HG03280 (cell line): ENCODE measurements around the gene KXD1.
"Not testable (repeated sequence)": the region's sequence is repeated elsewhere in the genome, so short reads cannot be mapped to it uniquely, and the experiment has no call there.

Experiments used
- ATAC-seq: cut with Tn5 transposase; IDR thresholded peaks from one replicate; pipeline ENCODE4 v1.9.1; 2021; ENCODE audit warnings: mild to moderate bottlenecking, moderate library complexity; ENCODE audit not compliant: unreplicated experiment

Gene KXD1

DNA sequence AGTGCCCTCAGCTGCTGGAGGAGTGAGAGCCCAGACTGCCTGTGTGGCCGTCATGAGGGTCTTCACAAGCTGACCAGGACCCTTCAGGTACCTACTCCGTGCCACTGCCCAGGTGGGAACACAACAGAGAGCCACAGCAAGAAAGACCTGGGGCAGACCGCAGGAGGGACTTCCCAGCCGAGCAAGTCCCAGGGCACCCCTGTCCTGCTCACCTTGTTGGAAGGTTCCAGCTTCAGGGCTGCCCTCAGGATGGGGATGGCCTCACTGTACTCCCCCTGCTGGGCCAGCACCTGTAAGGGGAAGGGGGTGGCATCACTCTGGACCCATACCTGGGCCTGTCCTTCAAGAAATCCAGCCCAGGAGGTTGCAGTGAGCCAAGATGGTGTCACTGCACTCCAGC, 24.6 kb upstream of the KXD1 start:
- ATAC-seq, result no peak

GRCh38 chr19:18536475-18536874, 21.2 kb upstream of the KXD1 start:
- ATAC-seq, result no peak

DNA sequence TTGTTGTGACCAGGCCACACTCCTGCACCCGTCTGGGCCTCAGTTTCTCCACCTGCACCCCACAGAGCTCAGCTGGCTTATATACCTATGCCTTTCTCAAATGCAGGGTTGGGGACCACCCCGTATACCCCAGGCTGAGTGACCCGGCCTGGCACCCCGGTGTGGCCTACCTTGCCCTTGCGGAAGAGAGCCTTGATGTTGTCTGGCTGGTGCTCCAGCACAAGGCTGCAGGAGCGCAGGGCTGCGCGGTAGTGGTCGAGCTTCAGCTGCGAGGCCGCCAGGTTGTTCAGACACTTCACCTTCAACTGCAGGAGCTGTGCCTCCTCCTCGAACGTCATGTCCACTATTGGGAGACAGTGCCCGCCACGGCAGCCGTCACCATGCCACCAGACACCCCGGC, 20.2 kb upstream of the KXD1 start:
- no peak for ATAC-seq

DNA sequence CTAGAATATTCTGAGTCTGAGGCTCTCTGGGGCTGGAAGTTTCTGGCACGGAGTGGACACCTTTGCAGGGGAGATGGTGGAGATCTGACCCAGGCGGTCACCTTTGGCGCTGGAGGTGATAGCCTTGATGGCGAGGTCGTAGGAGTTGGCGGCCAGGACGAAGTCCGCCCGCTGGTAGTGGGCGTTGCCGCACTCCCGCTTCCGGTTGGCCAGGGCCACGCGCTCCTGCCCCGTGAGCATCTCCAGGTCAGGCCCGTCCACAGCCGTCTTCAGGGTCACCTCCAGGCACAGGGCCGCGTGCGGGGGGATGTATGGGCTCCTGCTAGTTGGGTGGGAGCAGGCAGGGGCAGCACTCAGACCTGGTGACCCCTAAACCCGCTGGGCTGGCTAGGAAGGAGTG, 19.6 kb upstream of the KXD1 start:
- no peak for ATAC-seq

DNA sequence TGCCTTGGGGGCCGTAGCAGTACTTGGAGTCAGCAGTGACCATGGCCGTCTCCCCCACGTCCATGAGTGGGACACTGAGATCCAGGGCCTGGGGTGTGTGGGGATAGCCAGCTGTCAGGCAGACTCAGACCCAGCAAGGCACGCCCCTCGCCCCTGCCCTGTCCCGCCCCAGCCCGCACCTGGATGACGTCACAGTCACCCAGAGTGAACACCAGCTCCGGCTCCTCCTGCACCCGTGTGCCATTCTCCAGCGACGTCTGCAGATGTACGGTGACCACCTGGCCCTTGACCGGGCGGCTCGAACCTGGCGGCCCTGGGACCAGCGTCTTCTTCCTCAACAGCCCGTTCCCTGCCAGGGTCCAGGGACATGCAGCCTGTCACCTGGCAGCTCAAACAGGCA, 18.3 kb upstream of the KXD1 start:
- no peak for ATAC-seq

GRCh38 chr19:18540200-18540599, 17.5 kb upstream of the KXD1 start:
- not testable (repeated sequence) for ATAC-seq

DNA sequence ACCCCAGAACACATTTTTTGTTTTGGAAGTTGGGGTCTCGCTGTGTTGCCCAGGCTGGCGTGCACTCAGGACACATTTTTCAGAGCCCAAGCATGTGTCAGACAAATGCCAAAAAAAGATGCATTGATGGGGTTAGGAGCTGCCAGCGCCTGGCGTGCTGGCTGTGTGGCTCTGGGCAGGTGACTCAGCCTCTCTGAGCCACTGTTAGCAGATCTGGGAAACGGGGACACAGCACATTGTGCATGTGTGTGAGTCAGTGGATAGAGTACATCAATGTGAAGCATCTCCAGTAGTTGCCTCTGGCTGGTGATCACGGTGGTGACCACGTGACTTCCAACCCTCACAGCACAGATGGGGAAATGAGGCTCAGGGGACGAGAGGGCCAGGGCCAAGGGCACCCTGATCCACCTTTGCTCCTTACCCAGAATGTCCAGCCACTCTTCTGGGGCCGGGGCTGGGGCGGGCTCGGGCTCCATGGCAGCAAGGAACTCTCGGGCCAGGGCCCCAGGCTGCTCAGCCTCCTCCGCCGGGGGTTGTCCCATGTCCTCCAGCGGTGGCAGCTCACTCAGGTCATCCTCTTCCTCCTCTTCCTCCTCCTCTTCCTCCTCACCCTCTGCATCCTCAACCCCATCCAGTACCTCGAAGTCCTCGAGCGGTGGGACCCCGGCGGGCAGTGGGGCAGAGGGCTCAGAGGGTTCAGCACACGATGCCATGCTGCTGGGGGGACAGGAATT, 16.2 kb upstream of the KXD1 start:
- no peak for ATAC-seq

DNA sequence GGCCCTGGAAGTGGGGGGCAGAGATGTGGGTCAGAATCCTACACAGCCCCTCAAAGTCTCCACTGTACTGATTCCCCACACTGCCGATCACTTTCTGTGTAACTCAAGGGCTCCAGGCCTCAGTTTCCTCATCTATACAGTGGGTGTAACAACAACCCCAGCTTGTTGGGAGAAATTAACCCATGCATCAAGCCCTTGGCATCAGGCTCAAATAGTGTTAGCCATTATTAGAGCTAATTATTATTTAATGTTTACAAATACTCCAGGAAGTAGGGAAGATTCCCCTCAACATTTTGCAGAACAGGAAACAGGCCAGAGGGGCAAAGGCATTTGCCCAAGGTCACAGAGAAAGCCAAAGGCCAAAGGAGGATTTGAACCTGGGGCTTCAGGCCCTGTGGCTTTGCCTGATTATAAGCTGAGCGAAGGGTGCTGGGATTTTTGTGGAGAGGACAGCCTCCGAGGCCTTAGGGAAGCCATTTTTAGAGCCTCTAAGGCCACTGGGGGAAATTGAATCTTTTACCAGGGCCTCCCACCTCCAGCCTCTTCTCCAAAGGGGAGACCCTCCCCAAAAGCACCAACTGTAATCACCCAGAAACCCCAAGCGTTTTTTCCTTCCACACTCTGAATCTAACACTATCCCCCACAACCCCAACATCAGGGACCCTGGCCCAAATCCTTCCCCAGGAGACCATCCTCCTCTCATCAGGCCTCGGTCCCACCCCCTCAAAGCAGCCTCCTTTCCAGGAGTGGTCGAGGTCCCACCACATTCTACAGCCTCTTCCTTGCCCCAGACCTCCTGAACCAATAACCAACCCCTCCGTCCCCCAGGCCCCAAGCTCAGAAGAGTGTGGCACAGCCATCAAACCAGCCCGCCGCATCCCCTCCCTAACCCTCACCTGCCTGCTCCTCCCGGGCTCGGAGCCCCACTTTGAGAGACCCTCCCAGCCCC, 15.4 kb upstream of the KXD1 start:
- no peak for ATAC-seq

GRCh38 chr19:18542941-18543813, 14.5 kb upstream of the KXD1 start, which contains the start of gene FKBP8:
Gene FKBP8 (minus strand): TSS chr19:18543573. CDS start chr19:18541970, 1,603 bp downstream.
- ATAC-seq, result peak; percentile 95

DNA sequence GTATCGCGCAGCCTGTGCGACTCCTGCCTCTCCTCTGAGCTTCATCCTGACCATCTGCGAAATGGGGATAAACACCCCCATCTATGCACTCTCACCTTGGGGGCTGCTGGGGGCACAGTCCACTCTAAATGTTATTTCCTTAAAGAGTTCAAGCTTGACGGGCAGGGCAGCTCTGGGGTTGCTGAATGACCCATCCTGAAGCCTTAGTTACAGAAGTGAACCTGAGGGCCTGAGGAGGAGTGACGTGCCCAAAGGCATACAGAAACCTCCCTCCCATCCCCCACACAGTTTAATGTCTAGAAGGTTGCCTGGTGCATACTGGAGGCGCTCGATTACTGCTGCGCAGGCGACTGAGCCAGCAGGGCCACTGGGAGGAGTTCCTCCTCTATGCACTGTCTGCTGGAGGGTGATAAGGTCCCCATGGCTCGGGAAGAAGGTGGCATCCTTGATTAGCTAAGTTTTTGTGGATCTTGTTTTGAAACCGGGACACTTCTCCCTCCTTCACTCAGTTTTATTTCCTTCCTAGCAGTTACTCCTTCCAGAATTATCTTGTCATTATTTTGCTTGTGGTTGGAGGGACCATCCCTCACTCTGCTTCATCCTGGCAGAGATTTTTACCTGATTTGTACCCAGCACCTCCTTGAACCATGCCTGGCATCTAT, 13.7 kb upstream of the KXD1 start:
- ATAC-seq, result peak; percentile 62

- ATAC-seq, result no peak
Measured at GRCh38 chr19:18551631-18552030, 6.0 kb upstream of the KXD1 start.

DNA sequence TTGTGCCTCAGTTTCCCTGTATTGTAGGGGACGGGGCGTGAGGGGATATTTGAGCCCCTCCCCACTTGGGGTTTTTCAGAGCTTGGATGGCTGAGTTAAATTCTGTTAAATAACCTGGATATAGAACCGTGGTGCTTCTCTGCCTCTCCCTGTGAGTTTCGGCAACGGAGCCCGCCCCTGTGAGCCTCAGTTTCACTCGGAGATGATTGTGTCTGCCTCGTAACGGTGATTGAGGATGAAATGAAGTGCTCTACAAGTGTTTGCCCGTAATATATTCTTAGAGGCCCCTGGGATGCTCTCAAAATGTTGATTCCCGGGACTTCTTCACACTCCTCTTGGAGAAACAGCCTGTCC, 509 bp downstream of the KXD1 start:
- ATAC-seq, result no peak

DNA sequence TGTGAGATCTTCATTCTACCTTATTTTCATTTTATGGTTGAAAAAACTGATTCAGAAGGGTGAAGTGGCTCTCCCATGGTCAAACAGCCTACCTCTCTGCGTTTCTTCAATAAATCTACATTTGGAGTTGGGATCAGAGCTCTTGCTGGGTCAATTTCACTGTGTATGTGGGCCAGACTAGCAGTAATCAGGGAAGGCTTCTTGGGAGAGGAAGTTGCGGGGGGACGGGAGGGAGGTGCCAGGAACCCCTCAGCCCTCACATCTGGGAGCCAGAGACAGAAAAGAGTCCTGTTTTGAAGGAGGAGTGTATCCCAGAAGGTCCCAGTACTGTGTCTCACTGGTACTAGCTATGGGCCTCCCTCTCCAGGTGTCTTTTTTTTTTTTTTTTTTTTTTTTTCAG, 934 bp downstream of the KXD1 start:
- ATAC-seq, result no peak

DNA sequence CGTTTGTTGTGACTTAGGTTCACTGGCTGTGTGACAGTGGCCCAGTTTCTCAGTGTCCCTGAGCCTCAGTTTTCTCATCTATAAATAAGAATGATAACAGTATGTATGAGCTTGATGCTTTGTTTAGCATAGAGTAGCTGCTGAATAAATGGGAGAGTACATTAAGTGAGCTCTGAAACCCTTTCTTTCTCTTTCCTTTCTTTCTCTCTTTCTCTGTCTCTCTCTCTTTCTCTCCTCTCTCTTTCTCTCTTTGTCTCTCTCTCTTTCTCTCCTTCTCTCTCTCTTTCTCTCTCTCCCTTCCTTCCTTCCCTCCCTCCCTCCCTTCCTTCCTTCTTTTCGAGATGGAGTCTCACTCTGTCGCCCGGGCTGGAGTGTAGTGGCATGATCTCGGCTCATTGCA, 2.0 kb downstream of the KXD1 start:
- no peak for ATAC-seq

DNA sequence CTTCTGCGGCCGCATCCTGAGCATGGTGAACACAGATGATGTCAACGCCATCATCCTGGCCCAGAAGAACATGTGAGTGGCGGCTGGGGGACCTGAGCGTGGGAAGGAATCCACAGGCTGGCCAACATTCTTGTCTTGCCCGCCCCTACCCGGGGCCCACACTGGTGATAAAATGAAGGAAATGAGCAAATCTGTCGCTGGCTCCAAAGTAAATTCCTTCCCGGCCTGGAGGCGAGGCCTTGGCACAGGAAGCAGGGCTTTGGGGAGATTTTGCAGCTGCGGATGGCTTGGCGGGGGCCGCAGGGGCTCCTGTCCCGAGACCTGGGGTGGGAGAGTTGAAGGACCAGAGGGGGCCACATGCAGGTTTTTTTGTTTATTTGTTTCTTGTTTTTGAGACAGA, 4.4 kb downstream of the KXD1 start:
- no peak for ATAC-seq

DNA sequence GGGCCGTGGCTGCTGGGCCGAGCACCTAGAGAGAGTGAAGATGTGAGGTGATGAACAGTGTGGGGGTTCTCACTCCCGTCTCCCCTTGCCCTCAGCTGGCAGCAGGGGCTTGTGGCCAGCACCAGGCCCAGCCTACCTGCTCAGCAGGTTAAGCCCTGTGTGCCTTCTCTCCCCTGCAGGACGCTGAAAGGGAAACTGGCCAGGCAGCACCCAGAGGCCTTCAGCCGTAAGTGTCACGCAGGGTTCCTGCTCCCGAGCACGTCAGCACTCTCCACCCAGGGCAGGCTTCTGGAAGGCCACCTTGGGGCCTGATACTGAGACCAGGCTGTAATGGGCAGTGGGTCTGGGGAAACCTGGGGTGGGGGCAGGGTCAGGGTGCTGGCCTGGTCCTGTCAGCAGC, 9.3 kb downstream of the KXD1 start:
- no peak for ATAC-seq

DNA sequence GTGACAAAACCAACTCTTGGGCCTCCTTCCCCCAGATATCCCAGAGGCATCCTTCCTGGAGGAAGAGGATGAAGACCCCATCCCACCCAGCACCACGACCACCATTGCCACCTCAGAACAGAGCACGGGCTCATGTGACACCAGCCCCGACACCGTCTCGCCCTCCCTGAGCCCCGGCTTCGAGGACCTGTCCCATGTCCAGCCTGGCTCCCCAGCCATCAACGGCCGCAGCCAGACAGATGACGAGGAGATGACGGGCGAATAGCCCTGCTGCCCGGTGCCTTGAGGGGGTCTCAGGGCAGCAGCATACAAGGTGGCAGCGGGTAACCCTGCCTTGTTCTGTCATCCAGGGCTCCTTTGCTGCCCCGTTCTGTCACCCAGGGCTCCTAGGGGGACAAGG, 10.7 kb downstream of the KXD1 start:
- no peak for ATAC-seq

GRCh38 chr19:18571564-18572344, 14.1 kb downstream of the KXD1 start, which contains the start of gene UBA52:
Gene UBA52 (plus strand): TSS chr19:18571857. CDS start chr19:18573301, 1,444 bp downstream.
- ATAC-seq, result peak; percentile 93

GRCh38 chr19:18574691-18575291, 17.1 kb downstream of the KXD1 start:
- ATAC-seq, result no peak
